RKO (cell line): ENCODE results near the gene POLR3G.
A peak's percentile ranks its signal among the peaks of the same experiment; 100 is the strongest.

ENCODE experiments used
- DNase-seq: peaks from one replicate; pipeline ENCODE4 v3.0.0-alpha.2; 2016; ENCODE audit warnings: low spot score

The POLR3G gene

GRCh38 chr5:90553711-90554110 lies 79.0 kb downstream of the POLR3G start:
- DNase-seq: no peak

- no peak for DNase-seq
Observed at GRCh38 chr5:90554358-90555006, 79.8 kb downstream of the POLR3G start.

- no peak for DNase-seq
Observed at GRCh38 chr5:90555666-90556065, 81.0 kb downstream of the POLR3G start.

- no peak for DNase-seq
Observed at GRCh38 chr5:90557391-90557790, 82.7 kb downstream of the POLR3G start.

GRCh38 chr5:90557871-90558270 lies 83.2 kb downstream of the POLR3G start:
- no peak for DNase-seq

- no peak for DNase-seq
Observed at GRCh38 chr5:90558344-90559192, 83.9 kb downstream of the POLR3G start, which contains the start of gene ADGRV1. ADGRV1 (plus strand) TSS chr5:90558797; CDS start chr5:90558896, 99 bp downstream.

GRCh38 chr5:90560771-90561170 lies 86.1 kb downstream of the POLR3G start:
- peak; percentile 56 for DNase-seq

GRCh38 chr5:90561766-90562165 lies 87.1 kb downstream of the POLR3G start:
- no peak for DNase-seq

- no peak for DNase-seq
Observed at GRCh38 chr5:90562341-90562740, 87.7 kb downstream of the POLR3G start.

GRCh38 chr5:90563108-90563507 lies 88.4 kb downstream of the POLR3G start:
- DNase-seq: no peak
